HG03575 (cell line): Measurements from ENCODE around the gene SDS.
A peak's percentile ranks its signal among the peaks of the same experiment; 100 is the strongest.

ENCODE experiments used
- ATAC-seq: cut with Tn5 transposase; IDR thresholded peaks from one replicate; pipeline ENCODE4 v1.9.1; 2021; ENCODE audit not compliant: unreplicated experiment, insufficient number of reproducible peaks, low FRiP score; ENCODE audit errors: extremely low read depth

SDS gene

DNA sequence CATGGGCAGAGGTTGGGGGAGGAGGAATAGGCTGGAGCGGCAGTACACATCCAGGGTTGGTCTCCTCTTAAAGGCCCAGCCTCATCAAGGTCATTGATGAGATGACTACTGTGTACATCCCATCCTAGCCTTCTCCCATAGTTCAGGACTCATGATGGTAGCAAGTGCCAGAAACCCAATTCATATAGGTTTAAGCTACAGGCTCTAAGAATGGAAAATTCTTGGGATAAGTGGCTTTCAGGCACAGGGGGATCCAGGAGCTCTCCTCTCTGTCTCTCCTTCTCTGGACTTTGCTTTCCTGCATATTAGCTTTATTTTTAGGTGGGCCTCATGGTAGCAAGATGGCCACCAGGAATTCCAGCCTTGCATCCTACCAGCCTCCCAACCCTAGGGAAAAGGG, 24.8 kb upstream of the SDS start:
- ATAC-seq = no peak

DNA sequence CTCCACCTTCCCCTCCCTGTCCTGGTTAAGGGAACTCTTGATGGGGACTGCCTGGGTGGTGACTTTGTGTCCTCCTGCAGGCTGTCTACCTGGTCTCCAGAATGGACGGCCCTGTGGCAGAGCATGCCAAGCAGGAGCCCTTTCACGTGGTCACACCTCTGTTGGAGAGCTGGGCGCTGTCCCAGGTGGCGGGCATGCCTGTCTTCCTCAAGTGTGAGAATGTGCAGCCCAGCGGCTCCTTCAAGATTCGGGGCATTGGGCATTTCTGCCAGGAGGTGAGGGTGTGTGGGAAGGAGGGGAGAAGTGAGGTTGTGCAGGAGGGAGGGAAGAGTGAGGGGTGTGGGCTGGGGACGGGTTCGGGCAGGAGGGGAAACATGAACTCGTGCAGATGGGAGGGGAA, 24.2 kb upstream of the SDS start:
- no peak for ATAC-seq

DNA sequence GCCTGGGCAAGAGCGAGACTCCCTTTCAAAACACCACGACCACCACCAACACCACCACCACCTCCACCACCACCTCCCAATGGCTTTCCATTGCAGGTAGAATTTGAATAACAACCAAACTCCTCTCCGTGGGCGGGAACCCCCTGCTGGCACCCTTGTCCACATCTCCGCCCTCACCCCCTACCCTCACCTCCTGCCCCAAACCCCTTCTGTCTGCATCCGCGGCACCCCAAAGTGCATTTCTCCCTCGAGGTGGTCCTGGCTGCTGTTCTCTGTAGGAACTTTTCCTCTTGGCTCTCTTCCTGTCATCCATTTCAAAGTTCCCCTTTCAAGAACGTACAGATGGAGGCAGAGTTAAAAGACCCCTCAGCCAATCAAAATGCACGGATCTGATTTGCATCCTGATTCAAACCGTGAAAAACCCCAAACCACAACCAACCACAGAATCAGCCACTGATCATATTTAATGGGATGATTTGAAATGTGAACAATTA, 22.3 kb upstream of the SDS start:
- no peak for ATAC-seq

DNA sequence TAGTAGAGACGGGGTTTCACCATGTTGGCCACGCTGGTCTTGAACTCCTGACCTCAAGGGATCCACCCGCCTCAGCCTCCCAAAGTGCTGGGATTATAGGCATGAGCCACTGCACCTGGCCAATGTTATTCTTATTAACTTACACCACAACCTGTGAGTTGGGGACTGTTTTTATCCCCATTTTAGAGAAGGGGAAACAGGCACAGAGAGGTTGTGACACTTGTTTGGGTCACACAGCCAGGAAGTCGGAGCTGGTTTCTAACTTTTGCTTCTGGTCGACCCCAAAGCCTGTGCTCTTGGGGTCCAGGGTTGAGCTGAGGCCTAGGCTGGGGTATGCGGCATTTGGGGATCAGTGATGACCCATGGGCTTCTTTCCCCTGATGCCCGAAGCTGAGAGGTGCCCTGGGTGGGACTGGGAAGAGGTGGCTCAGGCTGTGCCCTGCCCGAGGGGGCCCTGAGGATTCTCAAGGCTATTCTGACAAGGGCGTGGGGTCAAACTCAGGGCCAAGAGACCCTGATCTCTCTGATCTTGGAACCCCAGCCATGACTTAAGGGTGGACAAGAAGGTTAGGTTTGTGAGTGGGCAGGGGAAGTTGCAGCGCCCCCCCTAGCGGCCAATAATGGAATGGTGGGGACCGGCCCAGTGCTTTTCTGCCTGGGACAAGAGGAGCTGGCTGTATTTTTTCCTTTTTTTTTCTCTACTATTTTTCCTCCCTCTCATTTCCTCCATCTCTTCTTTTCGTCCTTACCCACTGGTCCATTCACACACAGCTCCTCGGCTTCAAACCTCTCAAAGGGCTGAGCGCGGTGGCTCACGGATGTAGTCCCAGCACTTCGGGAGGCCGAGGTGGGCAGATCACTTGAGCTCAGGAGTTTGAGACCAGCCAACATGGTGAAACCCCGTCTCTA, 21.5 kb upstream of the SDS start:
- ATAC-seq = no peak

DNA sequence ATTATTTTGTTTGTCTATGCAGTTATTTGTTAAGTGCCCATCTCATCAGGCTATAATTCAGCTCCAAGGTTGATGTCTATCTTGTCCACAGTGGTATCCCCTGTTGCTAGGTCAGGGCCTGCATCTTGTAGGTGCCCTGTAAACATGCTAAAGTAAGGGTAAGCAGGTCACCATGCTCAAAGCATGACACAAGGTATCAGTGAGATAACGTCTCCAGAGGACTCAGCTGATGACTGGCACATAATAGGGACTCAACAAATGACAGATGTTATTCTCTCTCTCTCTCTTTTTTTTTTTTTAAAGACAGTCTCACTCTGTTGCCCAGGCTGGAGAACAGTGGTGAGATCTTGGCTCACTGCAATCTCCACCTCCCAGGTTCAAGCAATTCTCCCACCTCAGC, 20.8 kb upstream of the SDS start:
- no peak for ATAC-seq

DNA sequence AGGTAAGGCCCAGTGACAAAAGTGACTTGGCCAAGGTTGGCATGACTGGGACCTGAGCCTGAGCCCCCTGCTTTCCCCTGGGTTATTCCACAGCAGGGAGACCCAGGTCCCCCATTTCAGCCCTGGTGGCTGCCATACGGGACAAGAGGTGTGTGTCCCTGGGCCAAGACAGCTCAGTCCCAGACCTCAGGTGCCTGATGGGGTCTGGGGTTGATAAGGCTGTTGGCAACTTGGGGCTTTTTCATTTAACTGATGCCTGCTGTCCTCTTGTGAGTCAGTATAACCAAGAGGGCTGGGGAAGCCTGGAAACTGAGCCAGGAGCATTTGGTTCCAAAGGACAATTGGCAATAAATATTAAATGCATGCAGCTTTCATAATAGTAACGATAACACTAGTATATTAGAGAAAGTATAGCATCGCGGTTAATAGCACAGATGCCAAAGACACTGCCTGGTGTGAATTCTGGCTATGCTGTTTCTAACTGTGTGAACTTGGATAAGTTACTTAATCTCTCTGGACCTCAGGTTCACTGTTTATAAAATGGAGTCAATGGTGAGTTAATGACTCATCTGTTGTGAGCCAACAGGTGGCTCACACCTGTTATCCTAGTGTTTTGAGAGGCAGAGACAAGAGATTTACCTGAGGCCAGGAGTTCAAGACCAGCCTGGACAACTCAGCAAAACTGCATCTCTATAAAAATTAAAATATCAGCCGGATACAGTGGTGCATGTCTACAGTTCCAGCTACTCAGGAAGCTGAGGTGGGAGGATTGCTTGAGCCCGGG, 19.4 kb upstream of the SDS start:
- no peak for ATAC-seq

DNA sequence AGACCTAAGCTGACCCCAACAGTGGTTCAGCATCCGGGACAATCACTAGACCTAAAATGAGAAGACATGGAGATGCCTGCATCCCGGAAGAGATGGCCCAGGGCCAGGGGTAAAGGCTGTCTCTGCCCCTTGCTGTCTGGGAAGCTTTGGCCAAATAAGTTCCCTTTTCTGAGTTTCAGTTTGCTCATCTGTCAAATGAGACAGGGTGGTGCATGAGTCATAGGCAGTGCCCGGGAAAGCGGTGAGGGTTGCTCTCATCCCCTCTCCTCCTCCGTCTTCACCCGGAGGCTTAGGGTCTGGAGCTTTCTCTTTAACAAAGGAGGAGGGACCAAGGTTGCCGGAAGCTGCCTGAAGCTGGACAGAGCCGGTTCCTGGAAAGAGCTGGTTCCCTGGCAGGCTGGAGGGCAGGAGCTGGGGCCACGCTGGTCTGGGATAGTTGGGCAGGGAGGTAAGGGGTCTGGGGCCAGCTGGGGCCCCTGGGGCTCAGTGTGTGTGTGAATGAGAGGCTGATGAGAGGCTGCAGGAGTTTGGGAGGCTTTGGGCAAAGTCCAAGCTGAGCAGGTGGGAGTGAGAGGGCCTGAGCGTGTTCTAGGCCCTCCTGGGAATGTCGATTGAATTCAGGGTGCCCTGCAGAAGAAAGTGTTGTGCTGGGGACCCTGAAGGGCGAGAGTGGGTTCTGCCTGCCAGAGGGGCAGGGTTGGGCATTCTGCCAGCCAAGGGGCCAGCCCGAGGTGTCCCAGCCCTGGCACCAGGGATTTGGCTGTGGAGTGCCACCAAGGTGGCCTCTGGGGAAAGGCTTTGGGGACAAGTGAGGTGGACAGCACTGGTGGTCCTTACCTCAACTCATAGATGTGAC, 18.6 kb upstream of the SDS start, which contains the start of gene SDSL:
Gene SDSL (plus strand): TSS at position 351 of the 856 bp plus-strand sequence. CDS start 5,603 bp downstream, outside the sequence.
- peak; percentile 73 for ATAC-seq

DNA sequence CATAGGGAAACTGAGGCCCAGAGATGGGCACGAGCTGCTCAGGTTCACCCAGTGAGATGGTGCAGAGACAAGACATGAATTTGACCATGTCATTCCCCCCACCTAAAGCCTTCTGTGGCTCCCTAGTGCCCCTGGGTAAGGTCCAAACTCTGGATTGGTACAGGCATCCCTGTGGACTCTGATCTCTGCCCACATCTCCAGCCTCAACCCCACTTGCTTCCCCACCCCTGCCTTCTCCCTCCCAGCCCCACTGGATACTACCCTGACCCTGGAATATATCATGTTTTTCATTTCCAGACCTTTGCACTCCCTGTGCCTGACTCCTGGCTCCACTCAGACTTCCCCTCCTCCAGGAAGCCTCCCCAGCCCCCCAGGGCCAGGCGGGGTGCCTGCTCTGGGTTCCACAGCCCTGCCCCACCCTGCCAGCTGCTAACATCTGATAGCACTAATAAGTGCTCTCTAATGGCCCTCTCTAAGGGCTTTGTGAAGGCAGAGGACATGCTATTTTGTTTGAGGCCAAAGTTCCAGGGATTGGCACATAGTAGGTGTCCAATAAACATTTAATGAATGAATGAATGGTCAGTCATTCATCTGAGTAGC, 17.4 kb upstream of the SDS start:
- ATAC-seq = no peak

DNA sequence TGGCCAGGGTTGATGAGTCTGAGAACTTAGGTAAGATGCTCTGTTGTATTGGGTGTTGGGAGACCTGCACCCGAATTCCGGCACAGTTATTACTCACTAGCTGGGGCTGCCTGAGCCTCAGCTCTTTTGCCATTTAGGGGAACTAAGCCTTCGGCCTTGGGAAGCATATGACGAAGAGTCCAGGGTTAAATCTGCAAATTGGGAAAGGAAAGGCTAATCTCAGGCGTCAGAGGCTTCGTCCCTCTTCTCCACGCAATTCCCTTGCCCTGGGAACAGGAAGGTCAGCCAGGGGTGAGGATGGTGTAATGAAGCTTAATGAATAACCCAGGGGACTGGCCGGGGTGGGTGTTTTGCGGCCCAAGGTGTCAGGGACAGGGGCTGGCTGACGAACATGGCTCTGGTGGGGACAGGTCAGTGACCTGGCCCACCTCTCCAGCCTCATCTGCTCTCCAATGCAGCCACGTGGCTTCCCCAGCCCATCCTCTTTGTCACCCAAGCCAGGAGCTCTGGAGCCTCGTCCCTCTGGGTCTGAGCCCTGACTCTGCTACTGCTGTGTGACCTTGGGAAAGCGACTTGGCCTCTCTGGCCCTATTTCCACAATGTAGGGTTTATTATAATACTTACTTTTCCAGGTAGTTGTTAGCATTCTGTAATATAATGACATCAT, 14.7 kb upstream of the SDS start:
- ATAC-seq = no peak

DNA sequence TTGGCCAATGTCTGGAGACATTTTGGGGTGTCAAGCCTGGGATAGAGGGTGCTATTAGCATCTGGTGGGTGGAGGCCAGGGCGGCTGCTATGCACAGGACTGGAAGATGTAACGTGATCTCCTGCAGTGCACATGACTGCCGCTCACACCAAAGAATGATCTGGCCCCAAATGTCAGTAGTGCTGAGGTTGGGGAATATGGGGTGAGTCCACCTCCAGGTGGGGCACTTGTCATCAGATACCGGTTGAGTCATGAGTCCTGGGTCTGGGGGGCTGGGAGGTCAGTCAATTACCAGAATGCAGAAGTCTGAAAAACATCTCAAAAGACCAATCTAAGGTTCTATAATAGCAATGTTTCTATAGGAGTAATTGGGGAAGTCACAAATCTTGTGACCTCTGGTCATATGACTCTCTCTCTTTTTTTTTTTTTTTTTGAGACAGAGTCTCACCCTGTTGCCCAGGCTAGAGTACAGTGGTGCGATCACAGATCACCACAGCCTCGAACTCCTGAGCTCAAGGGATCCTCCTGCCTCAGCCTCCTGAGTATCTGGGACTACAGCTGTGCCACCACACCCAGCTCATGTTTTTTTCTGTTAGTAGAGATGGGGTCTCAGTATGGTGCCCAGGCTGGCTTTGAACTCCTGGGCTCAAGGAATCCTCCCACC, 12.5 kb upstream of the SDS start:
- no peak for ATAC-seq

DNA sequence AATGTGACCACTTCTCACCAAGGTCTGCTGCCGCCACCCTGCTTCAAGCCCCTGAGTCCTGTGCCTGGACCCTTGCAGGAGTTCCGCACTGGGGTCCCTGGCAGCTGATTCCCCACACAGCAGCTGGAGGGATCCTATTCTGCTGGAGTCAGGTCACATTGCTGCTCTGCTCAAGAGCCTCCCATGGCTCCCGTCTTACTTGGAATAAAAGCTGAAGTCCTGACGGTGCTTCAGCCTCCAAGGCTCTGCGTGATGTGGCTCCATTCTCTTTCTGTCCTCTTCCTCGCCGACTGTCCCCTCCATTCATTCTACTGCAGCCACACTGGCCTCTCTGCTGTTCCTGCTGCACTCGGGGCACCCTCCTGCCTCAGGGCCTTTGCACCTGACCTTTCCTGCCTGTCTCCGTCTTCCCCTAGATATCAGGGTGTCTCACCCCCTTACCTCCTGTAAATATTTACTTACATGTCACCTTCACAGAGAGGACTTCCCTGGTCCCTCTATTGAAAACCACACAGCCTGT, 10.9 kb upstream of the SDS start:
- no peak for ATAC-seq

DNA sequence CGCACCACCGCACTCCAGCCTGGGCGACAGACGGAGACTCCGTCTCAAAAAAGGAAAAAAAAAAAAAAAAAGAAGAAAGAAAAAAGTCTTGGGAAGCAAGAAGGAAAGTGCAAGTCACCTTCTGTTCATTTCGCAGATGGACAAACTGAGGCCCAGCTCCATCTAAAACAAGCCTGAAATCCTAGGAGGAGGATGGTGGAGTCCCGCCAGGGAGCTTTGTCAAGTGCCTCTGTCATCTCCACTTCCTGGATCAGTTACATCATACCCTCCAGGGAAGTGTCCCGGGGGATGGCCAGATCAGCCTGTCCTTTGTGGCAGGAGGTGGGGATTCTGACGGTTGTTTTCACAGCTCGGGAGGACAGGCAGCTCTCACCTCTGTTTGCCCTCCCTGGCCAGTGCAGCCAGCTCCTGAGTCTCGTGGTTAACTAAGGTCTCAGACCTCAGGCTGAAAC, 9.8 kb upstream of the SDS start:
- no peak for ATAC-seq

DNA sequence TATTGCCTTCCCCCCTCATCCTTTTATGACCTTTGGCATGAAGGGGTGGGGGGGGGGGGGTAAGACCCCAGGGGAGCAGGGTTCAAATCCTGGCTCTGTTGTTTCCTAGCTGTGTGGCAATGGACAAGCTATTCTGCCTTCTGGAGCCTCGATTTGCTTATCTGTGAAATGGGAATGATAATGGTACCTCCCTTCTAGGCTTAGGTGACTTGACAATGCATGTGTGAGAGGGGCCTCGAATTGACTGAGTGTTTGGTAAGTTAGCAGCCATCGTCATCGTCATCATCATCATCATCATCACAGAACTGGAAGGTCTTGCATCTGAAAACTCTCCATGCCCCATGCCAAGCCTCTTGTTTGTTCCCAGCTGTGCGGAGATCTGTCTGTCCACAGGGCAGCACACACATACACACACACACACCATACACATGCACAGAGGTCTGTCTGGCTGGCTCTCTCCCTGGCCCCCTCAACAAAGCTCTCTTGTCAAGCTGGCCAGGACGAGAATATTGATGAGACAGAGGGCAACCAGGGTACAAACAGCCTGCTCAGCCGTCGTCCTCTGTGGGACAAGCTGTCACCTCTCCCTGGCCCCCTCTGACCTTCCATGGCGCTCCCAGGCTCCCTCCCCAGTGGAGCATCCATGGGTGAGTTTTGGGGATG, 5.9 kb upstream of the SDS start:
- ATAC-seq = no peak

DNA sequence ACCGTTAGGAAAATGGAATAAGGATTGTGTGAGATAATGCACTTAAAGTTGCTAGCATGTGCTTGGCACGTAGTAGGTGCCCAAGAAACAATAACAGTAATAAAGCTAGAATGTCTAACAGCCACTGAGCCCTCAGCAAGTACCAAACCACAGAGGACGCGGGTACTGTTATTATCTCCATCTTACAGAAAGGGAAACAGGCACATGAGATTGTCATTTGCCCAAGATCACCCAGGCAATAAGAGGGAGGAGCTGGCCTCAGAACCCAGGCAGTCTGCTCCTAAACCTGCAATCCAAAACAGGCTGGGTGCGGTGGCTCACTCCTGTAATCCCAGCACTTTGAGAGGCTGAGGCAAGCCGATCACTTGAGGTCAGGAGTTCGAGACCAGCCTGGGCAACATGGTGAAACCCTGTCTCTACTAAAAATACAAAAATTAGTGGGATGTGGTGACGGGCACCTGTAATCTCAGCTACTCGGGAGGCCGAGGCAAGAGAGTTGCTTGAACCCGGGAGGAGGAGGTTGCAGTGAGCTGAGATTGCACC, 5.1 kb upstream of the SDS start:
- no peak for ATAC-seq

DNA sequence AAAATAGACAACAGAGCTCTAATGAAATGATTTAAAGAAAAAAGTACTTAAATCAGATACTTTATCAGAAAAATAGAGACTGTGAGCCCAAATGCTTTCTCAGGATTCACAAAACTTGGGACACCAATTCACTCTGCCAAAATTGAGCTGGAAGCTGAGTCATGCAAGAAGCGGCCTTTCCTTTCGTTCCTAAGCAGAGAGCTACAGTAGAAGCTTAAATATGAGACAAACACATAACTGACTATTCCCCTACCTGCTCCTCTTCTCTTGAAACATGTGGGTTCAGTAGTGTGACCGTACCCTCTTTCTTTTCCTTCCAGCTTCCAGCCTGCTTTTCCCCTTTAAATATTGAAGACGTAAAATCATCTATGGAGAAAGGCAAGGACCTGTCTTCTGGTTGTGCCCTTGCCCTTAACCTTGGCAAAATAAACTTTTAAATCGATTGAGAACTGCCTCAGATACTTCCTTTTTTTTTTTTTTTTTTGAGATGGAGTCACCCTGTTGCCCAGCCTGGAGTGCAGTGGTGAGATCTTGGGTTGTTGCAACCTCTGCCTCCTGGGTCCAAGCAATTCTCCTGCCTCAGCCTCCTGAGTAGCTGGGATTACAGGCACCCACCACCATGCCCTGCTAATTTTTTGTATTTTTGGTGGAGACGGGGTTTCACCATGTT, 4.4 kb upstream of the SDS start:
- no peak for ATAC-seq

DNA sequence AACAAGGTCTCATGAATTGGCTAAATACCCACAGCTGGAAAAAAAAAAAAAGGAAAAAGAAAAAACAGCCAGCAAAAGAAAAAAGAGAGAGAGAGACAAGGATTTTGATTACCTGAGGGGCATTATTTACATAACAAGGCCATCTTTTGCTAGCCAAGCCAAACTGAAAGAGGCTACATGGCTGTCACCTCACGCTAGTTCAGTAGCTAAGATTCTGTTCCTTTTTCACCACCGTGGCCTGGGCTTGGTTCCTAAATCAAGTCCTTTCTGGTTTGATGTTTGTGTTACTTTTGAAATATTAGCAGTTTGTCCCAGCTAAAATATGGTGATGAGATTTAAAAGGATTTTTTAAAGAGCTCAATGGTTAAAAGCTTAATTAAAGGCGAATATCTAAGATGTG, 2.0 kb upstream of the SDS start:
- ATAC-seq = no peak
